HUDEP-2 (cell line): ENCODE measurements around the gene PCDHB9.
"Not testable (repeated sequence)": the region's sequence is repeated elsewhere in the genome, so short reads cannot be mapped to it uniquely, and the experiment has no call there.

Source experiments
- DNase-seq, 76 experiments: peaks; one replicate each; lab custom pipeline; 2025; ENCODE audit not compliant: unreplicated experiment in 76 of 76; lab: John Stamatoyannopoulos, UW

Gene PCDHB9

DNA sequence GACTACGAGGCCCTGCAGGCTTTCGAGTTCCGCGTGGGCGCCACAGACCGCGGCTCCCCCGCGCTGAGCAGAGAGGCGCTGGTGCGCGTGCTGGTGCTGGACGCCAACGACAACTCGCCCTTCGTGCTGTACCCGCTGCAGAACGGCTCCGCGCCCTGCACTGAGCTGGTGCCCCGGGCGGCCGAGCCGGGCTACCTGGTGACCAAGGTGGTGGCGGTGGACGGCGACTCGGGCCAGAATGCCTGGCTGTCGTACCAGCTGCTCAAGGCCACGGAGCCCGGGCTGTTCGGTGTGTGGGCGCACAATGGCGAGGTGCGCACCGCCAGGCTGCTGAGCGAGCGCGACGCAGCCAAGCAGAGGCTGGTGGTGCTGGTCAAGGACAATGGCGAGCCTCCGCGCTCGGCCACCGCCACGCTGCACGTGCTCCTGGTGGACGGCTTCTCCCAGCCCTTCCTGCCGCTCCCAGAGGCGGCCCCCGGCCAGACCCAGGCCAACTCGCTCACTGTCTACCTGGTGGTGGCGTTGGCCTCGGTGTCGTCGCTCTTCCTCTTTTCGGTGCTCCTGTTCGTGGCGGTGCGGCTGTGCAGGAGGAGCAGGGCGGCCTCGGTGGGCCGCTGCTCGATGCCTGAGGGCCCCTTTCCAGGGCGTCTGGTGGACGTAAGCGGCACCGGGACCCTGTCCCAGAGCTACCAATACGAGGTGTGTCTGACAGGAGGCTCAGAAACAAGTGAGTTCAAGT, 2.7 kb upstream of the PCDHB9 start:
- DNase-seq: not testable (repeated sequence)

DNA sequence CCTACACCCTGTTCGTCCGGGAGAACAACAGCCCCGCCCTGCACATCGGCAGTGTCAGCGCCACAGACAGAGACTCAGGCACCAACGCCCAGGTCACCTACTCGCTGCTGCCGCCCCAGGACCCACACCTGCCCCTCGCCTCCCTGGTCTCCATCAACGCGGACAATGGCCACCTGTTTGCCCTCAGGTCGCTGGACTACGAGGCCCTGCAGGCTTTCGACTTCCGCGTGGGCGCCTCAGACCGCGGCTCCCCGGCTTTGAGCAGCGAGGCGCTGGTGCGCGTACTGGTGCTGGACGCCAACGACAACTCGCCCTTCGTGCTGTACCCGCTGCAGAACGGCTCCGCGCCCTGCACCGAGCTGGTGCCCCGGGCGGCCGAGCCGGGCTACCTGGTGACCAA, 1.7 kb downstream of the PCDHB9 start:
- not testable (repeated sequence) for DNase-seq

DNA sequence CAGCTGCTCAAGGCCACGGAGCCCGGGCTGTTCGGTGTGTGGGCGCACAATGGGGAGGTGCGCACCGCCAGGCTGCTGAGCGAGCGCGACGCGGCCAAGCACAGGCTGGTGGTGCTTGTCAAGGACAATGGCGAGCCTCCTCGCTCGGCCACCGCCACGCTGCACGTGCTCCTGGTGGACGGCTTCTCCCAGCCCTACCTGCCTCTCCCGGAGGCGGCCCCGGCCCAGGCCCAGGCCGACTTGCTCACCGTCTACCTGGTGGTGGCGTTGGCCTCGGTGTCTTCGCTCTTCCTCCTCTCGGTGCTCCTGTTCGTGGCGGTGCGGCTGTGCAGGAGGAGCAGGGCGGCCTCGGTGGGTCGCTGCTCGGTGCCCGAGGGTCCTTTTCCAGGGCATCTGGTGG, 2.2 kb downstream of the PCDHB9 start:
- DNase-seq: not testable (repeated sequence)

- DNase-seq: peak in 5 of 76 experiments; percentile 1 to 16 (median 3)
Measured at GRCh38 chr5:141192110-141192725, 5.3 kb downstream of the PCDHB9 start, which contains the start of gene PCDHB10. Gene PCDHB10, plus strand, starts transcription at chr5:141192353. Its CDS starts 200 bp downstream, at chr5:141192553.

- DNase-seq: not testable (repeated sequence)
Measured at GRCh38 chr5:141194332-141194731, 7.4 kb downstream of the PCDHB9 start.

DNA sequence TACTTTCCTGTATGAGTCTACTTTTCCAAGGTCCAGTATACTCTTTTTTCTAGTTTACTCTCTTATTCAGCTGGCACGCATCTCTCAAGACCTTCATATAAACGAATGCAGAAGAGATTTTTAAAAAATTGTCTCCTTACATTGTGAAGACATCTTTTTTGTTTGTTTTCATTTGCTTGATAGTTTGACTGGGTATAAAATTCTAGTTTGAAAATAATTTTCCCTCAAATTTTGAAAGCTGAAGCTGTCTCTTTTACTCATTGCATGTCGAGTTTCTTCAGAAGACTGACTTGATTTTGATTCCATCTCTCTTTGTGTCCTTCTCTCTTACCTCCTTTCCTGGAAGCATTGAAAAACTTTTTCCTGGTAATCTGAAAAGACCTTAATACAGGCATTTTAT, 9.4 kb downstream of the PCDHB9 start:
- no peak for DNase-seq

- no peak for DNase-seq
Measured at GRCh38 chr5:141199359-141200235, 12.6 kb downstream of the PCDHB9 start, which contains the start of gene PCDHB11. Gene PCDHB11, plus strand, starts transcription at chr5:141199627. Its CDS starts 148 bp downstream, at chr5:141199775.

GRCh38 chr5:141201126-141201525, 14.2 kb downstream of the PCDHB9 start:
- not testable (repeated sequence) for DNase-seq

DNA sequence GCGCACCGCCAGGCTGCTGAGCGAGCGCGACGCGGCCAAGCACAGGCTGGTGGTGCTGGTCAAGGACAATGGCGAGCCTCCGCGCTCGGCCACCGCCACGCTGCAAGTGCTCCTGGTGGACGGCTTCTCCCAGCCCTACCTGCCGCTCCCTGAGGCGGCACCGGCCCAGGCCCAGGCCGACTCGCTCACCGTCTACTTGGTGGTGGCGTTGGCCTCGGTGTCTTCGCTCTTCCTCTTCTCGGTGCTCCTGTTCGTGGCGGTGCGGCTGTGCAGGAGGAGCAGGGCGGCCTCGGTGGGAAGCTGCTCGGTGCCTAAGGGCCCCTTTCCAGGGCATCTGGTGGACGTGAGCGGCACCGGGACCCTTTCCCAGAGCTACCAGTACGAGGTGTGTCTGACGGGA, 14.7 kb downstream of the PCDHB9 start:
- DNase-seq: not testable (repeated sequence)

DNA sequence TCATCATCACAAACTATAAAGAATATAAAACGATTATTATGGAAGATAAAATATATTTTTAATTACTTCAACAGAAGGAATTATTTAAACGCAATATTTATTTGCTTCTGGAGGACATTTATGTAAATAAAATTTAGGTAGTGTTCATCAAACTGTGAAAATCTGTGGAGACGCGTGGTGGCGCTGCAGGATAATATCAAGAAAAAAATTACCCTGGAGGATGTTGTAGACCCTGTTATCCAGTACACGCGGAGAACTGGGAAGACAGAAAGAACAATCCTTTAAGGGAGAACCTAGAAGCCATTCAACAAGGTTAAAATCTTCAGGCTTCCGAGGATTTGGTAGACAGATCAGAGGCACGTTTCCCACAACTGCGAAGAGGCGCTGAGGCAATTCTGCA, 21.5 kb downstream of the PCDHB9 start, which contains the start of gene PCDHB12:
Gene PCDHB12 (plus strand): TSS at position 242 of the 400 bp plus-strand sequence. CDS start 189 bp downstream, outside the sequence.
- no peak for DNase-seq

- not testable (repeated sequence) for DNase-seq
Measured at GRCh38 chr5:141210281-141210680, 23.3 kb downstream of the PCDHB9 start.

GRCh38 chr5:141210849-141211248, 23.9 kb downstream of the PCDHB9 start:
- DNase-seq: not testable (repeated sequence)

GRCh38 chr5:141213656-141214339, 26.8 kb downstream of the PCDHB9 start, which contains the start of gene PCDHB13:
Gene PCDHB13, plus strand, starts transcription at chr5:141213919. Its CDS starts 205 bp downstream, at chr5:141214124.
- peak in 9 of 76 experiments; percentile 2 to 30 (median 12) for DNase-seq

GRCh38 chr5:141214583-141214982, 27.6 kb downstream of the PCDHB9 start:
- DNase-seq: not testable (repeated sequence)

GRCh38 chr5:141215504-141215903, 28.5 kb downstream of the PCDHB9 start:
- DNase-seq: not testable (repeated sequence)

DNA sequence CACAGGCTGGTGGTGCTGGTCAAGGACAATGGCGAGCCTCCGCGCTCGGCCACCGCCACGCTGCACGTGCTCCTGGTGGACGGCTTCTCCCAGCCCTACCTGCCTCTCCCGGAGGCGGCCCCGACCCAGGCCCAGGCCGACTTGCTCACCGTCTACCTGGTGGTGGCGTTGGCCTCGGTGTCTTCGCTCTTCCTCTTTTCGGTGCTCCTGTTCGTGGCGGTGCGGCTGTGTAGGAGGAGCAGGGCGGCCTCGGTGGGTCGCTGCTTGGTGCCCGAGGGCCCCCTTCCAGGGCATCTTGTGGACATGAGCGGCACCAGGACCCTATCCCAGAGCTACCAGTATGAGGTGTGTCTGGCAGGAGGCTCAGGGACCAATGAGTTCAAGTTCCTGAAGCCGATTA, 29.1 kb downstream of the PCDHB9 start:
- DNase-seq: not testable (repeated sequence)

- peak in 2 of 76 experiments; percentile 7 to 9 for DNase-seq
Measured at GRCh38 chr5:141223112-141223783, 36.3 kb downstream of the PCDHB9 start, which contains the start of gene PCDHB14. Gene PCDHB14, plus strand, starts transcription at chr5:141223343. Its CDS starts 163 bp downstream, at chr5:141223506.

GRCh38 chr5:141224844-141225243, 37.9 kb downstream of the PCDHB9 start:
- not testable (repeated sequence) for DNase-seq

DNA sequence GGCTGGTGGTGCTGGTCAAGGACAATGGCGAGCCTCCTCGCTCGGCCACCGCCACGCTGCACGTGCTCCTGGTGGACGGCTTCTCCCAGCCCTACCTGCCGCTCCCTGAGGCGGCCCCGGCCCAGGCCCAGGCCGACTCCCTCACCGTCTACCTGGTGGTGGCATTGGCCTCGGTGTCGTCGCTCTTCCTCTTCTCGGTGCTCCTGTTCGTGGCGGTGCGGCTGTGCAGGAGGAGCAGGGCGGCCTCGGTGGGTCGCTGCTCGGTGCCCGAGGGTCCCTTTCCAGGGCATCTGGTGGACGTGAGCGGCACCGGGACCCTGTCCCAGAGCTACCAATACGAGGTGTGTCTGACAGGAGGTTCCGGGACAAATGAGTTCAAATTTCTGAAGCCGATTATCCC, 38.5 kb downstream of the PCDHB9 start:
- DNase-seq: not testable (repeated sequence)
